NCI-H345 treated with DMSO at 0.1 percent for 48 hours (cell line): ENCODE data around the gene CTF1.
A peak's percentile ranks its signal among the peaks of the same experiment; 100 is the strongest.
"Not testable (repeated sequence)": the region's sequence is repeated elsewhere in the genome, so short reads cannot be mapped to it uniquely, and the experiment has no call there.

Source experiments
- DNase-seq: peaks from one replicate; lab custom pipeline; 2025; ENCODE audit not compliant: unreplicated experiment; lab: John Stamatoyannopoulos, UW

CTF1 gene

DNA sequence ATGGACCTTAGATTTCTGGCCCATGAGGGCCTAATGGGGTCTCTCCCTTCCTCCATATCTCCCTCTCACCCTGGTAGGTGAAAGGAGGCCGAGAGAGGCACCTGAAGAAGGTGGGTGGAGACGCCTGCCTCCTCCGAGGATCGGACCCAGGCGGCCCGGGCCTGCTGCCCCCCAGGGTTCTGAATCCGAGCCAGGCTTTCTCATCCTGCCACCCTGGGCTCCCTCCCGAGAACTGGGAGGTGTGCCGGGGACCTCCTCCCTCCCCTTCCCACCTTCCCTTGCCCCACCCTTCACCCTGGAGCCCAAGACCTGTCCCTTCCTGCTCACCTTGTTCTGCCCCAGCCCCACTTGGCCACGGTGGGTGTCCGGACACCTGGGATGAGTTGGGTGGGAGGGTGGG is 32.0 kb downstream of the CTF1 start:
- no peak for DNase-seq

GRCh38 chr16:30929167-30929566 is 32.8 kb downstream of the CTF1 start:
- no peak for DNase-seq

DNA sequence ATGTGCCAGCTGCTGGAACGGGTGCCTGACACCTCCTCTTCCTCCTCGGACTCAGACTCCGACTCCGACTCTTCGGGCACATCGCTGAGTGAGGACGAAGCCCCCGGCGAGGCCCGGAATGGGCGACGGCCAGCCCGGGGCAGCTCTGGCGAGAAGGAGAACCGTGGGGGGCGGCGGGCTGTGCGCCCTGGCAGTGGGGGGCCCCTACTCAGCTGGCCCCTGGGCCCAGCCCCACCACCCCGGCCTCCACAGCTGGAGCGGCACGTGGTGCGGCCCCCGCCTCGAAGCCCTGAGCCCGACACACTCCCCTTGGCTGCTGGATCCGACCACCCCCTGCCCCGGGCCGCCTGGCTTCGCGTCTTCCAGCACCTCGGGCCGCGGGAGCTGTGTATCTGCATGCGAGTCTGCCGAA is 33.8 kb downstream of the CTF1 start:
- DNase-seq, result no peak

GRCh38 chr16:30931068-30931650 is 34.7 kb downstream of the CTF1 start:
- DNase-seq, result no peak

DNA sequence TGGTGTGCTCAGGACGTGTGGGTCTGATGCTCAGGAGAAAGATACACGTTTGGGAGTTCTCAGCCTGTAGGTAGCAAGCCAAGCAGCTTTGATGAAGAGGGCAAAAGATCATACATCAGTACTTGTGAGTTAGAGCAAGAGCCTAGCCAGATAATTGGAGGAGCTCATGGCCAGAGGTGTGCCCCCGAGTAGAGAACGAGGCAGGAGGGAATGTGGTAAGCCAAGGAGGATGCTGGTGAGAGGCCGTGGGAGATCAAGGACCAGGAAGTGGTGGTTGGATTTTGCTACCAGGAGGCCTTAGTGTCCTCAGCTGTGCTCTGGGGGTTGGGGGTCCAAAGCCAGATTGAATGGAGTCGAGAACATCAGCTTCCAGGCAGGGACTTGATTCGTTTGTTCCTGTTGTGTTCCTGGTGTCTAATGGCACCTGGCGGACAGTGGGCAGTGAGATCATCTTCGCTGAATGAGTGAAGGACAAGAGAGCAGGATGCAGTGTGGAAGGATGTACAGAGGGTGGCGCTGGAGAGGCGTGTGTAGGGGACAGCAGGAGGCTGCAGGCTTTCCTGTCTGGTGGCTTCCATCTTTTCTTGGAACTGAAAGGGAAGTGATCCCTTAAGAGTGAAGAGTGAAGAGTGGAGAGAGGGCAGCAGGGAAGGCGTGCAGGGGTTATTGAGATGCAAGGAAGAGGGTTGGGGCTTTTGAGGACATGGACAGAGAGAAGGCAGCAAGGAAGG is 38.6 kb downstream of the CTF1 start:
- no peak for DNase-seq

DNA sequence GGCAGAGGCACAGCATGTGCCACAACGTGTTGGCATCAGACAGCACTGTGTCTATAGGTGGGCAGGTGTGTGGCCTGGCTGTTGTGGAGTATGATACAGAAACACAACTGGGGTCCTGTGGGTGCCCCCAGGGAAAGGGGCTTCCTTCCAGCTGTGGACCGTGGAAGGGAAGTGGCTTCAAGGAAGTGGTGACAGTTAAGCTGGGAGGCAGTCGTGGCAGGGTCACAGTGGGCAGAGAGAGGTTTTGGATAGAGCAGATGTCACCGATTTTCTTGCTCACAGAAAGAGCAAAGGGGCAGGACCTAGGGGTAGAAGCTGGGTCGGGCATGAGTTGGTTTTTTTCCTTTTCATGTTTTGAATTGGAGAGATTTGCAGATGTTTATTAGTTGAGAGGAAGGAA is 41.3 kb downstream of the CTF1 start:
- DNase-seq, result no peak

DNA sequence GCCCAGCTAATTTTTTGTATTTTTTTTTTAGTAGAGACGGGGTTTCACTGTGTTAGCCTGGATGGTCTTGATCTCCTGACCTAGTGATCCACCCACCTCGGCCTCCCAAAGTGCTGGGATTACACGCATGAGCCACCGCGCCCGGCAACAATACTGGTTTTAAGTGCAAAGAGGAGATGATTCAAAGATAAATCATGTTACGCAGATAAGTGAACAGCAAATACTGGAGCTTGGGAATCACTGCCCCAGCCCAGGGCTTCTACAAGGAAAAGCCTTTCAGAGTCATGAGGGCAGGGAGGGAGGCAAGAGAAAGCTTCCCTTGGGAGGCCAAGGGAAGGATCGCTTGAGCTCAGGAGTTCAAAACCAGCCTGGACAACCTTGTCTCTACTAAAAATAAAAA is 43.2 kb downstream of the CTF1 start:
- DNase-seq, result not testable (repeated sequence)

- peak; percentile 34 for DNase-seq
Observed at GRCh38 chr16:30941600-30942425, 45.4 kb downstream of the CTF1 start.

GRCh38 chr16:30942426-30942806 is 46.0 kb downstream of the CTF1 start:
- no peak for DNase-seq

GRCh38 chr16:30944352-30944751 is 47.9 kb downstream of the CTF1 start:
- DNase-seq, result no peak

GRCh38 chr16:30946671-30947540 is 50.5 kb downstream of the CTF1 start:
- DNase-seq, result no peak

DNA sequence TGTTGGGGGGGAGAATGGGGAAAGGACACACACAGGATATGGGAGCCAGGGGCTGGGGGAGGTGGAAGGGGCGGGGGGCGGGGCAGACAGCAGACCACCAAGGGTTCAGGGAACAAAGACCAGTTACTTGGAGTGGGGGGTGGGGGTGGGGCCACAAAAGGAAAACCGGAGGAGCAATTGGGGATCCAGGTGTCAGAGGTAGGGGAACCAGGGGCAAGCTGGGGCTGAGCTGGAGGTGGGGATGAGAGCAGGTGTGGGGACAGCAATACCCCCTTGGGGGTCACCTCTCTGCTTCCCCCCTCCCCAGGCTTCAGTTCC is 51.1 kb downstream of the CTF1 start:
- DNase-seq, result no peak

DNA sequence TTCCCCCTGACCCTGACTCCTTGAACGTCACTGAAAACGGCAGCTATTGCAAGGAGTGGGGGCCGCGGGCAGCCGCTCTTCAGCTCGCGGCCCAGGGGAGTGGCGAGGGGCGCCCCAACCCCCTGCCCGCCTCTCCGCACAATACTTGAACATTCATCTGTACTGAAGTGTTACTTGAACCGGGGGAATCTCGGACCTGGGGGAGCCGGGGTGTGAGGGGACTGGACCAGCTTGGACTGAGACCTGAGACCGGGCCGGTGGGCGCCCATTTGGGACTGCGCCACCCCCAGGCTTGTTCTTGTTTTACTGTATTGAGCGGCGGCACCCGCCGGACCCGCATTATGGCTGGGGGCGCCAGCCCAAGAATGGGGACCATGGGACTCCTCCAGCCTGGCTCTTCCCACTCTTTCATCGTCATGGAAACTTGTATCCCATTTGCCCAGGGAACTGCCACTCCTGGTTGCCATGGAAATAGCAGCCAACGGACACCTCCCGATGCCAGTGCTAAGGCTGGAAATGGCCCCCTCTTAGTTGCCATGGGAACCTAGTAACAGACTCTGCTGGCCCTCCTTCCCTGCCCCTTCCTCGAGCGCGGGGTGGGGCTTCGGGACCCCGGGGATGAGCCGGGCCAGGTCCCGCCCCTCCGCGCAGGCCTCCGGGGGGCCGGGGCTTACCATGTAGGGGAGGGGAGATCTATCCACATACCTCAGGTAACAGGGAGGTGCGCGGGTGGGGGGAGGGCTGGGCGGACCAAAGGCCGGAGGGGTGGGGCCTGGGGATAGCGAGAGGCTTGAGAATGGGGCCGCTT is 51.6 kb downstream of the CTF1 start:
- DNase-seq, result no peak

DNA sequence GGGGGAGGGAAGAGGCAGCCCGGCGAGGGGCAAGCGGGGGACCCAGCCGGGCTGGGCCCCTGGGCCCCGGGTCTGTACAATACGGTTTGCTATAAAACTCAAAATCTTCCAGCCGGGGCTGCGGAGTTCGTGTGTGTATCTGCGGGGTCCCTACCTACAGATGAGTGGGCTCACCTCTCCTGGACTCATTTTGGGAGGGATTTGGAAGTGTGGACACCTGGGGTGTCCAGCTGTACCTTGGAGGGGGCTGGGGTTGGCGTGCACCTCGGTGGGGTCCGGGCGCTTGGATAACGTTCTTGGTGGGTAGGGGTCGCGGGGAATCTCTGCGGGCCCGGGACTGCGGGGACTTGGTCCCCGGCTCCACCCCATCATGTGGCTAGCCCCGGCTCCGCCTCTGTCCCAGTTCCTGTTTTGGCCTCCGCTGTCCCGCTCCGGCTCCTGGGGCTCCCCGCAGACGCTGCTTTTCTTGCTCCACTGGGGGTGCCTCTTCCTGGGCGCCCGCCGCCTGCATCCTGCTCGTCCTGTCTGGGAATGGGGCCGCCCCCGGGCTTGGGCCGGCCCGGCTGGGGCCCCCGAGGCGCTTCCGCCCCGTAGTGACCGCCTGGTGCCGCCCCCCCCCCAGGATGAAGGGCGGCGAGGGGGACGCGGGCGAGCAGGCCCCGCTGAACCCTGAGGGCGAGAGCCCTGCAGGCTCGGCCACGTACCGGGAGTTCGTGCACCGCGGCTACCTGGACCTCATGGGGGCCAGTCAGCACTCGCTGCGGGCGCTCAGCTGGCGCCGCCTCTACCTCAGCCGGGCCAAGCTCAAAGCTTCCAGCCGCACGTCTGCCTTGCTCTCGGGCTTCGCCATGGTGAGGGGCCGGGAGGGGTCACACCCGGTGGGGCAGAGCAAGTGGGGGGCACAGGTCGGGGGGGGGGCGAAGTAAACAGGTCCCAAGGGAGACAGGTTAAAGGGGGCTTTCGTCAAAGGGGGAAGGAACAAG is 52.5 kb downstream of the CTF1 start, which contains the start of gene ORAI3:
TSS of gene ORAI3 (plus strand) at position 402 of the 983 bp plus-strand sequence. CDS start at position 624, 222 bp downstream.
- no peak for DNase-seq

DNA sequence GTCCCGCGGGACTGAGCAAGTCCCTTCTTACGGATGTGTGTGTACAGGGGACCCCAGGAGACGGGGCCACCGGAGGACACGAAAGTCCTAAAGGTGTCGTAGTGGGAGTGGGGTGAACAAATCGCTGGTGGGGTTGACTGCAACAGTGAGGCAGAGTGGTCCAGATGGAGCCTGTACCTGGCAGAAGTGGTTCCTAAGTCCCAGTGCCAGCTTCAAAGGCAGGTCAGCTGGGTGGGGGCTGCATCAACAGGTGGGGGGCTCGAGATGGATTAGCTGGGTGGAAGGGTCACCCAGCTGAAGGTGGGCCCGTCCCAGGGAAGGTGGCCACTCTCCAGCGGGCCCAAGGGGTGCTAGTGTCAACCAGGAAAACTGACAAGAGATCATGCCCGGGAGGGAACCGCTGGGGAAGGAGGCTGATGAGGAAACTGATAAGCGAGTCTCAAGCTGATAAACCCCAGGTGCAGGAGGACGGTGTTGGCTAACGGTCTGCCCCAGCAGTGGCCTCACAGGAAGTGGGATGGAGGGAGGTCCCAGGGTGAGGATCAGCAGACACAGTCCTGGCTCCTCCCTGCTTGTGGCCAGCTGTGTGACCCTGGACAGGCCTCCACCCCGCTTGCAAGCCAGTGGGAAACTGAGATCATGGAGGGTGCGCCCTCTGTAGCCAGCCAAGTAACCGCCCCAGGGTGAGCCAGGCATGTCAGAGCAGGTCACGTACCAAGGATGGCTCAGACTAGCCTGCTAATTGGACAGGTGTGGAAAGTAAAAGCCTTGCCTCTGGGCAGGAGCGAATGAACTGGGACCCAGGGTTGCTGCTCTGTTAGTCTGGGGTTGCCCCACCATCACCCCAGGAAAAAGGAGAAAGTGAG is 53.5 kb downstream of the CTF1 start:
- peak; percentile 48 for DNase-seq

- DNase-seq, result no peak
Observed at GRCh38 chr16:30950516-30951065, 54.2 kb downstream of the CTF1 start.

DNA sequence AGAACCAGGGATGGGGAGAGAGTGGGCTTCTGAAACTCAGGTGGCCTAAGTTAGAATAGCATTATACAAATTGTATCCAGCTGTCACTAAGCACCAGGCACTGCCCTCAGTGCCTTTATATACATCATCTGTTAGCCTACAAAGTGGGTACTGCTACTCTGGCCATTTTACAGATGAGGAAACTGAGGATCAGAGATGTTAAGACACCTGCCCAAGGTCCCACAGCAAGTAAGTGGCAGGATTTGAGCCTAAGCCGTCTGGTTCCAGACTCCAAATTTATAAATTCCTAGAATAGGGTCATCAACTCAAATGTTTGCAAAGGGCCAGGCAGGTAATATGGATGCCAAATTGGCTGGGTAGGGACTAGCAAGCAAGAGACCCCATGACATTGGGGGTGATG is 54.8 kb downstream of the CTF1 start:
- no peak for DNase-seq

- DNase-seq, result no peak
Observed at GRCh38 chr16:30951750-30952149, 55.3 kb downstream of the CTF1 start.
